H7 (cell line): ENCODE measurements around the gene BNIP5. TPM values are rescaled to one million over a fixed set of nuclear protein-coding genes. Genes with fewer than 3 reads are reported as not detected.

Experiments
- DNase-seq: peaks from one replicate; pipeline ENCODE4 v3.0.0; 2012
- H3K27me3 ChIP-seq: 2 replicates; pipeline ENCODE4 v1.6.0; 2011; ENCODE audit warnings: mild to moderate bottlenecking, low read length; ENCODE audit not compliant: control insufficient read depth, insufficient read depth
- H3K36me3 ChIP-seq: replicated peaks from 2 replicates; pipeline ENCODE4 v1.5.1; 2011; ENCODE audit warnings: low read length; ENCODE audit not compliant: control insufficient read depth, insufficient read depth
- H3K4me3 ChIP-seq: 2 replicates; pipeline ENCODE4 v1.5.1; 2011; ENCODE audit warnings: low read depth, mild to moderate bottlenecking, control low read depth, low read length, moderate library complexity; ENCODE audit not compliant: insufficient read depth
- total RNA-seq: library from RNA; depleted of rRNA; stranded (reverse); fragments of >200 nt; shearing (Covaris generic); gene quantifications from 2 replicates; pipeline ENCODE4 v1.2.3, GENCODE V29; 2014; rRNA removed

The BNIP5 gene
- total RNA-seq, 1 experiment from 2014 or later, result not detected

- H3K36me3 ChIP-seq, result no peaks in the 10 kb centered on the region
- DNase-seq, result no peak
- H3K4me3 ChIP-seq, result no peak overlapping the region
- no peaks in the 10 kb centered on the region for H3K27me3 ChIP-seq
Measured at GRCh38 chr6:36272234-36272633, 64.5 kb downstream of the BNIP5 start.

GRCh38 chr6:36269834-36270705 is 66.6 kb downstream of the BNIP5 start, which contains the start of gene PNPLA1:
Gene PNPLA1, plus strand, starts transcription at chr6:36270060. Its CDS starts 400 bp downstream, at chr6:36270460.
- Histone ChIP-seq H3K4me3 (no peak within 1 kb of the TSS), H3K36me3 (no peaks in the 10 kb centered on the region), H3K27me3 (no peaks in the 10 kb centered on the region)
- DNase-seq, result peak; percentile 76

- DNase-seq, result no peak
- Histone ChIP-seq H3K36me3 (no peaks in the 10 kb centered on the region), H3K27me3 (no peaks in the 10 kb centered on the region), H3K4me3 (no peak overlapping the region)
Measured at GRCh38 chr6:36268478-36269275, 68.0 kb downstream of the BNIP5 start.

DNA sequence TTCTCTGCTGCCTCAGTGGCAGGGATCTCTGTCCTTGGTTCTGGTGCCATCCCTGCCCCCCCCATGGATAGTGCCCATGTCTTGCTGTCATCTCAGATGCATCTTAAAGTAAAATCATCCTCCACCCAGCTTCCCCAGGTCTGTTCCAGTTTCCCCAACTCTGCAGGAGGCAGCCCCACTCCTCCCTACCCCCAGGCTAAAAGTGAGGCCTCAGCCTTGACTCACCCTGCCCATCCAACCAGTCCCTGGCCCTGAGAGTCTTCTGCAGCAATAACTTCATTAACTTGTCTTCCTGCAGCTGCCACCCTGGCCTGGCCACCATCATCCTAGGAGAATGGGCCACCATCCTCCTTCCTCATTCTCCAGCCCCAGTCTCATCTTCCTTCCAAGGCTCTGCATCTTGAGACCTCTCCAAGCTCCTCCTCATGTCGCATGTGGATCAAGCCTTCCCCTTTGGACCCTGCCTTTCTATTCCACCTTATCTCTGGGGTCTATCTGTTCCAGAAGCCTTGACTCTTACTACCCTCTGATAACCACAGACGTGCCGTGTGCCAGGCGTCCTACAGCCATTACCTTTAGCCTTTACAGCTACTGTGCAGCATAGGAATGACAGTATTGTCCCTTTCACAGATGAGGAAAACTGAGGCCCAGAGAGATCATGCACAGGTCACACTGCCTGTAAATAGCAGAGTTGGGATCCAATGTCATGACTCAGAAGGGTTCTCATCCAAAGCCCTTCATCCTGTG is 68.8 kb downstream of the BNIP5 start:
- Histone ChIP-seq H3K27me3 (no peaks in the 10 kb centered on the region), H3K36me3 (no peaks in the 10 kb centered on the region), H3K4me3 (no peak overlapping the region)
- no peak for DNase-seq

DNA sequence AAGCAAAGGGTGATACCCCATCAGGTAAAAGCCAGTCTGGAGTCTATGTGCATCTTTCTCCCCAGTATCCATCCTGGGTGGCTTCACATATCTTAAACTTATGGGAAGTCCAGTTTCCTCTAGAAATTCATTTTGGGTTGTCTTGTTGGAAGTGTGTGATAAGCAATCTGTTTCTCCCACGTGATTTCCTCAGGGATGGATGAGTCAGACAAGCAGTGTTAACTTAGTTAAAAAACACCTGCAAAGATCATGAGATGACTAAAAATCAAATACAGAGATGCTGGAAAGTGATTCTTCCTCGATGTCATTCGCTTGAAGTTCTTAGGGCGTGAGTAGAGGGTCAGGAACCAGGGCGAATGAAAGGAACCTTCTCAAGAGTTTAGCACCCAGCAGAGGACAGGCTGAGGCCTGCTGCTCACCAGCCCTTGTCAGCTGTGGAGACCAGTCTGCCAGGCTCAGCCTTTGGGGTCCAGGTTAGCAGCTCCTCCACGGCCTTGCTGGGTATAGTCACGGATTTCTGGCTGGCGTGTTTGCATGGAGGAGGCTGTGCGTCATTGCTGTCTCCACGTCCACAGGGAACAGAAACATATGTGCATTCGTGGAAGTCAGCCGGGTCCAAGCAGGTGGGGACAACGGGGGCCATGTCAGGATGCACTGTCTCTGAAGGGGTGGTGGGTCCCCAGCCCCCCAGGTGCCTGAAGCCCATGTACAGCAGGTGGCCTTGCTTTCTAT is 69.6 kb downstream of the BNIP5 start:
- no peaks in the 10 kb centered on the region for H3K27me3 ChIP-seq
- no peak for DNase-seq
- no peak overlapping the region for H3K4me3 ChIP-seq
- H3K36me3 ChIP-seq, result no peaks in the 10 kb centered on the region

Other genes with a start within 250 kb of the BNIP5 start
- gene MAPK13, start 206.4 kb downstream of the BNIP5 start, total RNA-seq, result 3.2 TPM in 2 replicates
- 12.7 and 15.6 TPM in 2 replicates for gene BRPF3, start 140.1 kb downstream of the BNIP5 start, total RNA-seq
- not detected in 2 replicates for gene PNPLA1, start 66.8 kb downstream of the BNIP5 start, total RNA-seq
- gene ETV7, start 50.8 kb upstream of the BNIP5 start, total RNA-seq, result 0.28 and 1.5 TPM in 2 replicates
- gene PXT1, start 106.0 kb upstream of the BNIP5 start, total RNA-seq, result 0.03 TPM in 1 of 2 replicates, not detected in the other
- 38.9 and 46.3 TPM in 2 replicates for gene KCTD20, start 106.1 kb upstream of the BNIP5 start, total RNA-seq
- 7.6 and 8.7 TPM in 2 replicates for gene STK38, start 210.6 kb upstream of the BNIP5 start, total RNA-seq